K562 (cell line): ENCODE data around the gene MAP3K12. TPM values are rescaled to one million over a fixed set of nuclear protein-coding genes. Genes with fewer than 3 reads are reported as not detected.

ENCODE experiments used
- BACH1 ChIP-seq: fragments of 200-800 bp; sonication (Bioruptor generic); IDR thresholded peaks from 2 replicates; pipeline ENCODE4 v1.6.1; 2016; ENCODE audit warnings: missing genetic modification characterization, missing compliant biosample characterization
- BHLHE40 ChIP-seq: IDR thresholded peaks from 2 replicates; pipeline ENCODE4 v1.6.1; 2011; ENCODE audit warnings: low read length, improper control_type of control experiment
- BRCA1 ChIP-seq, 2 experiments: fragments of 450-650 bp in 1 of 2; sonication (generic) in 1 of 2; formaldehyde crosslinking in 1 of 2; IDR thresholded peaks; 2 replicates each; pipeline versions ENCODE4 v1.5.0 to v1.6.1; 2017 to 2020; ENCODE audit warnings: mild to moderate bottlenecking in 1 of 2, missing genetic modification reagents in 1 of 2
- BRF2 ChIP-seq: IDR thresholded peaks from 3 replicates; pipeline ENCODE4 v1.6.1; 2011; ENCODE audit warnings: borderline replicate concordance, mild to moderate bottlenecking; ENCODE audit not compliant: insufficient read length, insufficient read depth
- CBFA2T3 ChIP-seq: fragments of 450-650 bp; IDR thresholded peaks from 2 replicates; pipeline ENCODE4 v1.6.1; 2017
- EP300 ChIP-seq: IDR thresholded peaks from 2 replicates; pipeline ENCODE4 v1.6.1; 2012; ENCODE audit warnings: low read length, improper control_type of control experiment
- HLTF ChIP-seq: fragments of 450-650 bp; IDR thresholded peaks from 2 replicates; pipeline ENCODE4 v1.6.1; 2016
- HNRNPL ChIP-seq: fragments of 200-400 bp; formaldehyde crosslinking; IDR thresholded peaks from 2 replicates; pipeline ENCODE4 v1.6.1; 2017; ENCODE audit warnings: low read depth, mild to moderate bottlenecking, low read length
- HSF4 ChIP-seq: fragments of 250-450 bp; sonication (Bioruptor Pico); IDR thresholded peaks from 2 replicates; pipeline ENCODE4 v2.1.2; 2022; ENCODE audit warnings: mild to moderate bottlenecking, moderate library complexity, borderline replicate concordance
- JUN ChIP-seq, 2 experiments: sonication (generic) in 1 of 2; formaldehyde crosslinking in 1 of 2; IDR thresholded peaks; 2 replicates each; pipeline versions ENCODE4 v1.6.1 to v1.8.0; 2012 to 2022; ENCODE audit warnings: borderline replicate concordance in 2 of 2, mild to moderate bottlenecking in 2 of 2, improper control_type of control experiment in 1 of 2, low read depth in 1 of 2, low read length in 1 of 2, missing genetic modification reagents in 1 of 2
- JUNB ChIP-seq: fragments of 450-650 bp; formaldehyde crosslinking; conservative IDR thresholded peaks from 2 replicates; pipeline ENCODE4 v1.4.0; 2020; ENCODE audit warnings: mild to moderate bottlenecking
- KDM5B ChIP-seq: fragments of 200-600 bp; sonication (generic); IDR thresholded peaks from 2 replicates; pipeline ENCODE4 v1.6.1; 2012; ENCODE audit warnings: low read depth, mild to moderate bottlenecking, moderate library complexity, low read length, control low read depth, inconsistent platforms; ENCODE audit not compliant: insufficient replicate concordance
- RAD51 ChIP-seq: fragments of 450-650 bp; IDR thresholded peaks from 2 replicates; pipeline ENCODE4 v1.7.1; 2016; ENCODE audit warnings: low read depth, mild to moderate bottlenecking, borderline replicate concordance
- SPI1 ChIP-seq: IDR thresholded peaks from 2 replicates; pipeline ENCODE4 v1.6.1; 2011; ENCODE audit warnings: low read depth, low read length, control low read depth, borderline replicate concordance
- TAL1 ChIP-seq: fragments of 450-650 bp; IDR thresholded peaks from 2 replicates; pipeline ENCODE4 v1.6.1; 2016; ENCODE audit warnings: mild to moderate bottlenecking
- TBL1XR1 ChIP-seq, 2 experiments: IDR thresholded peaks; 2 replicates each; pipeline ENCODE4 v1.6.1; 2012; ENCODE audit warnings: improper control_type of control experiment in 2 of 2, low read length in 2 of 2, mild to moderate bottlenecking in 1 of 2
- ZBTB9 ChIP-seq: fragments of 450-650 bp; formaldehyde crosslinking; IDR thresholded peaks from 2 replicates; pipeline ENCODE4 v1.4.0; 2020; ENCODE audit warnings: mild to moderate bottlenecking, moderate library complexity
- ZNF140 ChIP-seq: fragments of 250-450 bp; sonication (Bioruptor Pico); IDR thresholded peaks from 2 replicates; pipeline ENCODE4 v1.8.0; 2021; ENCODE audit warnings: moderate library complexity, mild to moderate bottlenecking, inconsistent platforms
- ZNF146 ChIP-seq: IDR thresholded peaks from one replicate; pipeline ENCODE4 v1.6.1; 2018; ENCODE audit warnings: missing compliant biosample characterization; ENCODE audit not compliant: unreplicated experiment
- ZNF197 ChIP-seq: fragments of 200-800 bp; sonication (Bioruptor generic); IDR thresholded peaks from 2 replicates; pipeline ENCODE4 v1.6.1; 2016; ENCODE audit warnings: low read depth, missing genetic modification characterization, missing compliant biosample characterization
- ZNF224 ChIP-seq: sonication (generic); formaldehyde crosslinking; IDR thresholded peaks from 2 replicates; pipeline ENCODE4 v1.8.0; 2022; ENCODE audit warnings: mild to moderate bottlenecking, missing genetic modification reagents
- ZNF583 ChIP-seq: fragments of 250-450 bp; sonication (Bioruptor Pico); IDR thresholded peaks from 2 replicates; pipeline ENCODE4 v1.4.0; 2020
- polyA plus RNA-seq, 8 experiments: library from polyadenylated mRNA; depleted of rRNA in 4 of 8; stranded (reverse) in 5 of 8; unstranded in 3 of 8; fragments of >200 nt; fragmentation: Nextera tagmentation in 2 of 8; fragmentation: Illumina TruSeq in 1 of 8; extraction: Ambion mirVana in 2 of 8; extraction: Trizol in 1 of 8; gene quantifications; 2 replicates each; pipeline versions ENCODE4 v1.2.1 to v1.2.3, GENCODE V29; 2011 to 2014; ENCODE audit warnings: inconsistent platforms in 1 of 8, missing spikeins in 1 of 8
- total RNA-seq, 7 experiments: library from RNA; depleted of rRNA in 6 of 7; stranded (reverse); fragments of >200 nt in 6 of 7; fragmentation: Illumina TruSeq in 2 of 7; extraction: Trizol in 2 of 7; gene quantifications; 2 replicates each; pipeline versions ENCODE4 v1.2.1 to v1.2.3, GENCODE V29; 2011 to 2021; ENCODE audit warnings: low replicate concordance in 1 of 7
- TF ChIP-seq, protein P1 (sequence below): fragments of 450-650 bp; IDR thresholded peaks from 2 replicates; pipeline ENCODE4 v1.6.1; 2016; ENCODE audit warnings: low read depth, mild to moderate bottlenecking, moderate library complexity
- TF ChIP-seq, protein P2 (sequence below): fragments of 250-450 bp; sonication (Bioruptor Pico); IDR thresholded peaks from 2 replicates; pipeline ENCODE4 v1.4.0; 2020; ENCODE audit warnings: mild to moderate bottlenecking

Gene MAP3K12
- total and polyA plus RNA-seq, 9 of the 15 experiments (the other 6 are each of a cell fraction or from before 2014, with no cell fraction given), result 0.10 to 2.4 (median 1.6) TPM

- TF ChIP-seq ZBTB9 (CRISPR knock-in tag) (no peak), RAD51 (no peak), EP300 (peak; percentile 24; the same call in 1 of the 2 replicates), ZNF224 (CRISPR knock-in tag) (no peak), BRCA1 (IDR thresholded peaks at IDR 0.05) (no peak), BRCA1 (CRISPR knock-in tag; IDR thresholded peaks at IDR 0.05) (no peak), ZNF140 (no peak), BHLHE40 (no peak), BRF2 (no peak), JUN (IDR thresholded peaks at IDR 0.05; ENCODE audit: borderline replicate concordance, low read depth, low read length) (no peak), JUN (CRISPR knock-in tag; IDR thresholded peaks at IDR 0.05; ENCODE audit: borderline replicate concordance) (no peak), ZNF583 (CRISPR knock-in tag) (0 out of 2 replicates have a peak, but pooled peaks have one; percentile 13), KDM5B (no peak), HLTF (no peak), ZNF197 (CRISPR knock-in tag) (no peak), SPI1 (no peak), BACH1 (tag) (no peak), HSF4 (CRISPR knock-in tag) (no peak), TAL1 (no peak), TBL1XR1 (IDR thresholded peaks at IDR 0.05; ENCODE audit: low read length in 2 of 2) (no peak), HNRNPL (no peak), ZNF146 (CRISPR knock-in tag) (no peak), CBFA2T3 (peak; percentile 23; the same call in 1 of the 2 replicates), JUNB (CRISPR knock-in tag) (no peak)
- TF ChIP-seq, protein P1, sequence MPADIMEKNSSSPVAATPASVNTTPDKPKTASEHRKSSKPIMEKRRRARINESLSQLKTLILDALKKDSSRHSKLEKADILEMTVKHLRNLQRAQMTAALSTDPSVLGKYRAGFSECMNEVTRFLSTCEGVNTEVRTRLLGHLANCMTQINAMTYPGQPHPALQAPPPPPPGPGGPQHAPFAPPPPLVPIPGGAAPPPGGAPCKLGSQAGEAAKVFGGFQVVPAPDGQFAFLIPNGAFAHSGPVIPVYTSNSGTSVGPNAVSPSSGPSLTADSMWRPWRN, result no peak
- TF ChIP-seq, protein P2, sequence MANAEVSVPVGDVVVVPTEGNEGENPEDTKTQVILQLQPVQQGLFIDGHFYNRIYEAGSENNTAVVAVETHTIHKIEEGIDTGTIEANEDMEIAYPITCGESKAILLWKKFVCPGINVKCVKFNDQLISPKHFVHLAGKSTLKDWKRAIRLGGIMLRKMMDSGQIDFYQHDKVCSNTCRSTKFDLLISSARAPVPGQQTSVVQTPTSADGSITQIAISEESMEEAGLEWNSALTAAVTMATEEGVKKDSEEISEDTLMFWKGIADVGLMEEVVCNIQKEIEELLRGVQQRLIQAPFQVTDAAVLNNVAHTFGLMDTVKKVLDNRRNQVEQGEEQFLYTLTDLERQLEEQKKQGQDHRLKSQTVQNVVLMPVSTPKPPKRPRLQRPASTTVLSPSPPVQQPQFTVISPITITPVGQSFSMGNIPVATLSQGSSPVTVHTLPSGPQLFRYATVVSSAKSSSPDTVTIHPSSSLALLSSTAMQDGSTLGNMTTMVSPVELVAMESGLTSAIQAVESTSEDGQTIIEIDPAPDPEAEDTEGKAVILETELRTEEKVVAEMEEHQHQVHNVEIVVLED (CRISPR knock-in tag), result no peak
These were observed 5.5 kb downstream of the MAP3K12 start (continued) for GRCh38 chr12:53493610-53494391.
